IMR-90 (cell line): Measurements from ENCODE around the gene KIF4B.
"Not testable (repeated sequence)": the region's sequence is repeated elsewhere in the genome, so short reads cannot be mapped to it uniquely, and the experiment has no call there.

Source experiments
- CTCF ChIP-seq: conservative IDR thresholded peaks from 2 replicates; pipeline ENCODE4 v1.5.1; 2012; ENCODE audit warnings: mild to moderate bottlenecking, low read depth, low read length, improper control_type of control experiment
- MAFK ChIP-seq: IDR thresholded peaks from 2 replicates; pipeline ENCODE4 v1.6.1; 2012; ENCODE audit warnings: low read depth, low read length, improper control_type of control experiment
- SMC3 ChIP-seq: fragments of 150-350 bp; IDR thresholded peaks from 2 replicates; pipeline ENCODE4 v1.6.1; 2016; ENCODE audit warnings: low read depth, mild to moderate bottlenecking, antibody characterized with exemption, low read length, moderate library complexity
- TF ChIP-seq, protein P1 (sequence below): fragments of 150-350 bp; IDR thresholded peaks from 2 replicates; pipeline ENCODE4 v1.6.1; 2016; ENCODE audit warnings: low read depth, mild to moderate bottlenecking, low read length, moderate library complexity, borderline replicate concordance

DNA sequence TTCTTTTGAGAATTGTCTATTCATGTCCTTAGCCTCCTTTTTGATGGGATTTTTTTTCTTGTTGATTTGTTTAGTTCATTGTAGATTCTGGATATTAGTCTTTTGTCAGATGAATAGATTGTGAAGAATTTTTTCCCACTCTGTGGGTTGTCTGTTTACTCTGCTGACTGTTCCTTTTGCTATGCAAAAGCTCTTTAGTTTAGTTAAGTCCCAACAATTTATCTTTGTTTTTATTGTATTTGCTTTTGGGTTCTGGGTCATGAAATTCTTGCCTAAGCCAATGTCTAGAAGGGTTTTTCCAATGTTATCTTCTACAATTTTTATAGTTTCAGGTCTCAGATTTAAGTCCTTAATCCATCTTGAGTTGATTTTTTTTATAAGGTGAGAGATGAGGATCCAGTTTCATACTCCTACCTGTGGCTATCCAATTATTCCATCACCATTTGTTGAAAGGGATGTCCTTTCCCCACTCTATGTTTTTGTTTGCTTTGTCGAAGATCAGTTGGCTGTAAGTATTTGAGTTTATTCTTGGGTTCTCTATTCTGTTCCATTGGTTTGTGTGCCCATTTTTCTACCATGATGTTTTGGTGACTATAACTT lies 20.7 kb downstream of the KIF4B start:
- not testable (repeated sequence) for TF ChIP-seq CTCF, MAFK, SMC3
- TF ChIP-seq, protein P1, sequence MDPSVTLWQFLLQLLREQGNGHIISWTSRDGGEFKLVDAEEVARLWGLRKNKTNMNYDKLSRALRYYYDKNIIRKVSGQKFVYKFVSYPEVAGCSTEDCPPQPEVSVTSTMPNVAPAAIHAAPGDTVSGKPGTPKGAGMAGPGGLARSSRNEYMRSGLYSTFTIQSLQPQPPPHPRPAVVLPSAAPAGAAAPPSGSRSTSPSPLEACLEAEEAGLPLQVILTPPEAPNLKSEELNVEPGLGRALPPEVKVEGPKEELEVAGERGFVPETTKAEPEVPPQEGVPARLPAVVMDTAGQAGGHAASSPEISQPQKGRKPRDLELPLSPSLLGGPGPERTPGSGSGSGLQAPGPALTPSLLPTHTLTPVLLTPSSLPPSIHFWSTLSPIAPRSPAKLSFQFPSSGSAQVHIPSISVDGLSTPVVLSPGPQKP, result not testable (repeated sequence)
